GM12878 (cell line): ENCODE data around the gene E2F1. TPM values are rescaled to one million over a fixed set of nuclear protein-coding genes. Genes with fewer than 3 reads are reported as not detected.

Experiments
- ATAC-seq: fragments of 200-7000 bp; cut with Tn5 transposase; 3 replicates; pipeline ENCODE4 v1.9.1; 2020; ENCODE audit warnings: mild to moderate bottlenecking, moderate library complexity
- BruUV-seq: library from RNA; stranded (reverse); fragments of 400-500 nt; replicated peaks from 2 replicates; lab custom pipeline; 2021; lab: Mats Ljungman, UMichigan
- CTCF ChIA-PET: fragments of 300-600 bp; sonication (Branson Sonifier 250); formaldehyde crosslinking; extraction: SDS; loops from one replicate; lab custom pipeline; 2021; ENCODE audit warnings: inconsistent platforms; lab: Yijun Ruan, JAX
- POLR2A ChIA-PET: fragments of 350-600 bp; formaldehyde crosslinking; extraction: SDS; loops from one replicate; lab custom pipeline; 2021; ENCODE audit warnings: inconsistent platforms; lab: Charles Lee
- RAD21 ChIA-PET: fragments of 300-600 bp; sonication (Branson Sonifier 250); formaldehyde crosslinking; loops from one replicate; lab custom pipeline; 2023; ENCODE audit warnings: antibody characterized with exemption; ENCODE audit not compliant: unreplicated experiment; lab: Charles Lee
- SMC1A ChIA-PET: fragments of 300-600 bp; sonication (Branson Sonifier 250); formaldehyde crosslinking; loops from one replicate; lab custom pipeline; 2023; ENCODE audit not compliant: unreplicated experiment, uncharacterized antibody; lab: Charles Lee
- DNase-seq: peaks from one replicate; pipeline ENCODE4 v3.0.0-alpha.2; 2011; ENCODE audit warnings: low read depth, low spot score
- FAIRE-seq: peaks from 3 replicates; lab custom pipeline; 2011; peaks lifted over from hg19 to GRCh38; lab: Jason Lieb, UNC
- H2AFZ ChIP-seq: 2 replicates; pipeline ENCODE4 v1.6.0; 2011; ENCODE audit warnings: low read depth, low read length, control low read depth; ENCODE audit not compliant: control insufficient read depth
- H3K27ac ChIP-seq: 2 replicates; pipeline ENCODE4 v1.5.1; 2011; ENCODE audit warnings: control low read depth; ENCODE audit not compliant: control insufficient read depth, insufficient read depth
- H3K27me3 ChIP-seq, 2 experiments: replicated peaks in 1 of 2; 2 replicates each; pipeline versions ENCODE4 v1.6.0 to v1.6.1; 2011; ENCODE audit warnings: low read length in 1 of 2; ENCODE audit not compliant: control insufficient read depth in 2 of 2, insufficient read depth in 2 of 2
- H3K36me3 ChIP-seq, 2 experiments: 2 replicates each; pipeline ENCODE4 v1.5.1; 2011; ENCODE audit warnings: low read length in 1 of 2; ENCODE audit not compliant: control insufficient read depth in 2 of 2, insufficient read depth in 2 of 2
- H3K4me1 ChIP-seq: 2 replicates; pipeline ENCODE4 v1.6.1; 2011; ENCODE audit warnings: mild to moderate bottlenecking, low read length, moderate library complexity, mixed read lengths; ENCODE audit not compliant: control insufficient read depth, insufficient read depth
- H3K4me2 ChIP-seq: 2 replicates; pipeline ENCODE4 v1.6.0; 2011; ENCODE audit warnings: control low read depth; ENCODE audit not compliant: control insufficient read depth, insufficient read depth
- H3K4me3 ChIP-seq: fragments of 200-600 bp; sonication (generic); 2 replicates; pipeline ENCODE4 v1.5.1; 2016
- H3K79me2 ChIP-seq: 2 replicates; pipeline ENCODE4 v1.6.0; 2011; ENCODE audit warnings: low read length; ENCODE audit not compliant: control insufficient read depth, insufficient read depth
- H3K9ac ChIP-seq: 2 replicates; pipeline ENCODE4 v1.8.0; 2011; ENCODE audit warnings: low read length, control low read depth, mixed read lengths; ENCODE audit not compliant: control insufficient read depth, insufficient read depth
- H3K9me3 ChIP-seq: replicated peaks from 3 replicates; pipeline ENCODE4 v1.5.1; 2011; ENCODE audit warnings: mild to moderate bottlenecking, low read length; ENCODE audit not compliant: control insufficient read depth, insufficient read depth
- H4K20me1 ChIP-seq: 2 replicates; pipeline ENCODE4 v1.6.0; 2011; ENCODE audit not compliant: control insufficient read depth, insufficient read depth
- BMI1 ChIP-seq: fragments of 450-650 bp; IDR thresholded peaks from 2 replicates; pipeline ENCODE4 v1.6.1; 2016; ENCODE audit warnings: mild to moderate bottlenecking, moderate library complexity, borderline replicate concordance
- ESRRA ChIP-seq: IDR thresholded peaks from 2 replicates; pipeline ENCODE4 v1.6.1; 2012; ENCODE audit warnings: mild to moderate bottlenecking, low read length, improper control_type of control experiment
- ETV6 ChIP-seq, 2 experiments: fragments of 450-650 bp in 1 of 2; IDR thresholded peaks in 1 of 2; conservative IDR thresholded peaks in 1 of 2; 2 replicates each; pipeline ENCODE4 v1.6.1; 2014; ENCODE audit warnings: antibody characterized with exemption in 1 of 2, borderline replicate concordance in 1 of 2, low read depth in 1 of 2, mild to moderate bottlenecking in 1 of 2, moderate library complexity in 1 of 2
- JUNB ChIP-seq: IDR thresholded peaks from 2 replicates; pipeline ENCODE4 v1.6.1; 2016; ENCODE audit warnings: antibody characterized with exemption, mild to moderate bottlenecking
- MTA3 ChIP-seq: IDR thresholded peaks from 2 replicates; pipeline ENCODE4 v1.6.1; 2012; ENCODE audit warnings: low read length, inconsistent platforms, borderline replicate concordance
- PAX8 ChIP-seq: fragments of 450-650 bp; IDR thresholded peaks from 2 replicates; pipeline ENCODE4 v1.6.1; 2017; ENCODE audit warnings: mild to moderate bottlenecking, moderate library complexity
- TBL1XR1 ChIP-seq: IDR thresholded peaks from 2 replicates; pipeline ENCODE4 v1.6.1; 2012; ENCODE audit warnings: low read depth, low read length, improper control_type of control experiment
- TCF3 ChIP-seq: IDR thresholded peaks from 2 replicates; pipeline ENCODE4 v1.6.1; 2012; ENCODE audit warnings: low read depth, mild to moderate bottlenecking, low read length, borderline replicate concordance; ENCODE audit not compliant: insufficient read depth
- YY1 ChIP-seq: IDR thresholded peaks from 2 replicates; pipeline ENCODE4 v1.6.1; 2011; ENCODE audit warnings: low read depth, mild to moderate bottlenecking, low read length
- ZNF217 ChIP-seq: fragments of 450-650 bp; IDR thresholded peaks from 2 replicates; pipeline ENCODE4 v1.6.1; 2017; ENCODE audit warnings: antibody characterized with exemption, mild to moderate bottlenecking
- WGBS: methylation state at CpG from one replicate; pipeline ENCODE4 v1.1.6; 2016; ENCODE audit warnings: low lambda C conversion rate; ENCODE audit not compliant: insufficient replicate concordance, insufficient coverage; ENCODE audit errors: missing lambda C conversion rate; 5-methylcytosine and 5-hydroxymethylcytosine counted together
- in situ Hi-C: fragments of 300-500 bp; cut with MboI; formaldehyde crosslinking; loops from 9 replicates; pipeline ENCODE4 v1.14.3; 2018; ENCODE audit warnings: mixed read lengths
- intact Hi-C: fragments of 100-400 bp; cut with micrococcal nuclease; formaldehyde crosslinking; loops from one replicate; pipeline ENCODE4 v1.14.2; 2022; ENCODE audit not compliant: unreplicated experiment
- polyA plus RNA-seq, 11 experiments: library from polyadenylated mRNA; depleted of rRNA in 4 of 11; unstranded in 6 of 11; stranded (reverse) in 5 of 11; fragments of >200 nt; fragmentation: Nextera tagmentation in 4 of 11; fragmentation: Illumina TruSeq in 1 of 11; extraction: Ambion mirVana in 4 of 11; extraction: Trizol in 1 of 11; gene quantifications; 1 replicate in 1 of 11; 2 replicates in 10 of 11; pipeline versions ENCODE4 v1.2.1 to v1.2.3, GENCODE V29; 2011 to 2016; ENCODE audit warnings: inconsistent platforms in 2 of 11, missing spikeins in 2 of 11, low read depth in 1 of 11
- total RNA-seq, 4 experiments: library from RNA; depleted of rRNA in 3 of 4; stranded (reverse); fragments of >200 nt in 3 of 4; fragmentation: Illumina TruSeq in 1 of 4; extraction: Trizol in 1 of 4; gene quantifications; 2 replicates each; pipeline versions ENCODE4 v1.2.1 to v1.2.3, GENCODE V29; 2013 to 2021
- TF ChIP-seq, protein P1 (sequence below): fragments of 150-350 bp; IDR thresholded peaks from 2 replicates; pipeline ENCODE4 v1.6.1; 2016; ENCODE audit warnings: low read depth, low read length
- TF ChIP-seq, protein P2 (sequence below): fragments of 450-650 bp; formaldehyde crosslinking; IDR thresholded peaks from 2 replicates; pipeline ENCODE4 v1.4.0; 2020; ENCODE audit warnings: mild to moderate bottlenecking, moderate library complexity
- TF ChIP-seq, protein P3 (sequence below): fragments of 450-650 bp; IDR thresholded peaks from 2 replicates; pipeline ENCODE4 v1.6.1; 2017; ENCODE audit warnings: mild to moderate bottlenecking, low read depth, inconsistent platforms; ENCODE audit not compliant: poor library complexity, severe bottlenecking

Gene E2F1
- total and polyA plus RNA-seq, 10 of the 15 experiments (the other 5 are each of a cell fraction or from before 2014, with no cell fraction given) = 0.29 to 50.2 (median 19.7) TPM

DNA sequence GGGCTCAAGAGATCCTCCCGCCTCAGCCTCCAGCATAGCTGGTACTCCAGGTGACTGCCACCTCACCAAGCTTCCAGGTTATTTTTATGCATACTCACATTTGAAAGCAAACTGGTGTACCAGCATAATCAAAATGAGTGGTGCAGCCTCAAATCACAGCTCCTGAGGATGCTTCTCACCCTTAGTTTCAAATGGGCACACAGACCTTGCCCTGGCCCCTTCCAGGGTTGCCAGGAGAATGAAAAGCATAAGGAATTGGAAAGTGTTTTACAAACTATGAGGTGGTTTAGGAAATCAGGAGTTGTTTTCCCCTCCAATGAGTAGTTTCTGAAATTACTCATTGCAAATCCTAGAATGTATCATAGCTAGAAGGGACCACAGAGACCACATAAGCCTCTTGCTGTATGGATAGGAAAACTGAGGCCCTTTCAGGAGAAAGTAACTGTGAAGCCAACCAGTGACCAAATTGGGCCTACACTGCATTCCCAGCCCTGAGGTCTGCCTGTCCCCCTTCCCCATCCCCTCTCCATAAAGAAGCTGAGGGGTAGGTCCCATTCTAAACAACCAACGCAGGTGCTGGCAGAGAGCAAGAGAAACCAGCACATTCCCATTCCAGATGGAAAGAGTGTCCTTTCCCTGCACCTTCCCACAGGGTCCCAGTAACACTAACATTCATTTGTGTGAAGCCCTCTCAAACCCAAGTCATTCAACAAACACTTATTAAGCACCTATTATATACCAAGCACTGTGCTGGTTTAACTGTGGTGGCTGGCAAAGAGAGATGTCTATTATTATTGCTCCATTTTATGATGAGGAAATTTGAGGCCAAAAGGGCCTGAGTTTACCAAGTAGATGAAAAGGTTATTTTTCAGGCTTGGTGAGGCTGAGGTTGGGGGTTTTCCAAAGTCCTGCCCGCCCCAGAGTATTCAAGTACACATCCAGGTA, 2.1 kb upstream of the E2F1 start:
- ChIA-PET RAD21 (interaction anchor here (0.9 to 1.9 kb wide), 3 partner anchors 20 to 91 kb away, joined by 3 to 5 read pairs (median 4); partner anchors contain the start of gene PXMP4), CTCF (no interaction called here), POLR2A (no interaction called here), SMC1A (interaction anchor here (1.2 to 1.5 kb wide), 2 partner anchors 13 to 82 kb away, joined by 3 to 5 read pairs; no protein-coding TSS in a partner anchor)
- H3K79me2 ChIP-seq = peaks cover 23% of the 10 kb centered on the region
- ATAC-seq (no peak), FAIRE-seq (no peak), DNase-seq (no peak)
- no peak overlapping the region for H3K4me2 ChIP-seq
- H3K4me3 ChIP-seq = no peak overlapping the region
- H3K9me3 ChIP-seq = no peaks in the 10 kb centered on the region
- in situ Hi-C loops (no loop called here), intact Hi-C loops (loop anchor here (5.0 to 10.0 kb wide), 2 partner anchors 89 to 307 kb away; partner anchors contain the start of gene RALY)
- H2AFZ ChIP-seq = no peak overlapping the region
- H3K4me1 ChIP-seq = peaks cover 24% of the 10 kb centered on the region
- H3K27me3 ChIP-seq = no peaks in the 10 kb centered on the region
- 91% methylated on average over 3 of the region's 3 CpGs for WGBS
- no peak overlapping the region for H3K27ac ChIP-seq
- no peaks in the 10 kb centered on the region for H4K20me1 ChIP-seq
- no TSS peak for BruUV-seq
- no peaks in the 10 kb centered on the region for H3K36me3 ChIP-seq
- no peak overlapping the region for H3K9ac ChIP-seq
- TF ChIP-seq ETV6 (conservative IDR thresholded peaks at IDR 0.05 in 1 of 2, IDR thresholded peaks at IDR 0.05 in 1 of 2; ENCODE audit: borderline replicate concordance in 1 of 2, low read depth in 1 of 2) (no peak), ZNF217 (no peak), BMI1 (no peak), JUNB (0 out of 2 replicates have a peak, but pooled peaks have one; percentile 13), TCF3 (no peak), MTA3 (no peak), ESRRA (no peak), YY1 (no peak), PAX8 (no peak), TBL1XR1 (no peak)
- TF ChIP-seq, protein P1, sequence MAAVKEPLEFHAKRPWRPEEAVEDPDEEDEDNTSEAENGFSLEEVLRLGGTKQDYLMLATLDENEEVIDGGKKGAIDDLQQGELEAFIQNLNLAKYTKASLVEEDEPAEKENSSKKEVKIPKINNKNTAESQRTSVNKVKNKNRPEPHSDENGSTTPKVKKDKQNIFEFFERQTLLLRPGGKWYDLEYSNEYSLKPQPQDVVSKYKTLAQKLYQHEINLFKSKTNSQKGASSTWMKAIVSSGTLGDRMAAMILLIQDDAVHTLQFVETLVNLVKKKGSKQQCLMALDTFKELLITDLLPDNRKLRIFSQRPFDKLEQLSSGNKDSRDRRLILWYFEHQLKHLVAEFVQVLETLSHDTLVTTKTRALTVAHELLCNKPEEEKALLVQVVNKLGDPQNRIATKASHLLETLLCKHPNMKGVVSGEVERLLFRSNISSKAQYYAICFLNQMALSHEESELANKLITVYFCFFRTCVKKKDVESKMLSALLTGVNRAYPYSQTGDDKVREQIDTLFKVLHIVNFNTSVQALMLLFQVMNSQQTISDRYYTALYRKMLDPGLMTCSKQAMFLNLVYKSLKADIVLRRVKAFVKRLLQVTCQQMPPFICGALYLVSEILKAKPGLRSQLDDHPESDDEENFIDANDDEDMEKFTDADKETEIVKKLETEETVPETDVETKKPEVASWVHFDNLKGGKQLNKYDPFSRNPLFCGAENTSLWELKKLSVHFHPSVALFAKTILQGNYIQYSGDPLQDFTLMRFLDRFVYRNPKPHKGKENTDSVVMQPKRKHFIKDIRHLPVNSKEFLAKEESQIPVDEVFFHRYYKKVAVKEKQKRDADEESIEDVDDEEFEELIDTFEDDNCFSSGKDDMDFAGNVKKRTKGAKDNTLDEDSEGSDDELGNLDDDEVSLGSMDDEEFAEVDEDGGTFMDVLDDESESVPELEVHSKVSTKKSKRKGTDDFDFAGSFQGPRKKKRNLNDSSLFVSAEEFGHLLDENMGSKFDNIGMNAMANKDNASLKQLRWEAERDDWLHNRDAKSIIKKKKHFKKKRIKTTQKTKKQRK = no peak
- TF ChIP-seq, protein P2, sequence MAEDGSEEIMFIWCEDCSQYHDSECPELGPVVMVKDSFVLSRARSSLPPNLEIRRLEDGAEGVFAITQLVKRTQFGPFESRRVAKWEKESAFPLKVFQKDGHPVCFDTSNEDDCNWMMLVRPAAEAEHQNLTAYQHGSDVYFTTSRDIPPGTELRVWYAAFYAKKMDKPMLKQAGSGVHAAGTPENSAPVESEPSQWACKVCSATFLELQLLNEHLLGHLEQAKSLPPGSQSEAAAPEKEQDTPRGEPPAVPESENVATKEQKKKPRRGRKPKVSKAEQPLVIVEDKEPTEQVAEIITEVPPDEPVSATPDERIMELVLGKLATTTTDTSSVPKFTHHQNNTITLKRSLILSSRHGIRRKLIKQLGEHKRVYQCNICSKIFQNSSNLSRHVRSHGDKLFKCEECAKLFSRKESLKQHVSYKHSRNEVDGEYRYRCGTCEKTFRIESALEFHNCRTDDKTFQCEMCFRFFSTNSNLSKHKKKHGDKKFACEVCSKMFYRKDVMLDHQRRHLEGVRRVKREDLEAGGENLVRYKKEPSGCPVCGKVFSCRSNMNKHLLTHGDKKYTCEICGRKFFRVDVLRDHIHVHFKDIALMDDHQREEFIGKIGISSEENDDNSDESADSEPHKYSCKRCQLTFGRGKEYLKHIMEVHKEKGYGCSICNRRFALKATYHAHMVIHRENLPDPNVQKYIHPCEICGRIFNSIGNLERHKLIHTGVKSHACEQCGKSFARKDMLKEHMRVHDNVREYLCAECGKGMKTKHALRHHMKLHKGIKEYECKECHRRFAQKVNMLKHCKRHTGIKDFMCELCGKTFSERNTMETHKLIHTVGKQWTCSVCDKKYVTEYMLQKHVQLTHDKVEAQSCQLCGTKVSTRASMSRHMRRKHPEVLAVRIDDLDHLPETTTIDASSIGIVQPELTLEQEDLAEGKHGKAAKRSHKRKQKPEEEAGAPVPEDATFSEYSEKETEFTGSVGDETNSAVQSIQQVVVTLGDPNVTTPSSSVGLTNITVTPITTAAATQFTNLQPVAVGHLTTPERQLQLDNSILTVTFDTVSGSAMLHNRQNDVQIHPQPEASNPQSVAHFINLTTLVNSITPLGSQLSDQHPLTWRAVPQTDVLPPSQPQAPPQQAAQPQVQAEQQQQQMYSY (CRISPR knock-in tag) = no peak
- TF ChIP-seq, protein P3, sequence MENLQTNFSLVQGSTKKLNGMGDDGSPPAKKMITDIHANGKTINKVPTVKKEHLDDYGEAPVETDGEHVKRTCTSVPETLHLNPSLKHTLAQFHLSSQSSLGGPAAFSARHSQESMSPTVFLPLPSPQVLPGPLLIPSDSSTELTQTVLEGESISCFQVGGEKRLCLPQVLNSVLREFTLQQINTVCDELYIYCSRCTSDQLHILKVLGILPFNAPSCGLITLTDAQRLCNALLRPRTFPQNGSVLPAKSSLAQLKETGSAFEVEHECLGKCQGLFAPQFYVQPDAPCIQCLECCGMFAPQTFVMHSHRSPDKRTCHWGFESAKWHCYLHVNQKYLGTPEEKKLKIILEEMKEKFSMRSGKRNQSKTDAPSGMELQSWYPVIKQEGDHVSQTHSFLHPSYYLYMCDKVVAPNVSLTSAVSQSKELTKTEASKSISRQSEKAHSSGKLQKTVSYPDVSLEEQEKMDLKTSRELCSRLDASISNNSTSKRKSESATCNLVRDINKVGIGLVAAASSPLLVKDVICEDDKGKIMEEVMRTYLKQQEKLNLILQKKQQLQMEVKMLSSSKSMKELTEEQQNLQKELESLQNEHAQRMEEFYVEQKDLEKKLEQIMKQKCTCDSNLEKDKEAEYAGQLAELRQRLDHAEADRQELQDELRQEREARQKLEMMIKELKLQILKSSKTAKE = no peak
